Fibroblast of skin of left quadriceps (primary cell): Measurements from ENCODE around the gene UBE2Q2.
A peak's percentile ranks its signal among the peaks of the same experiment; 100 is the strongest.
"Not testable (repeated sequence)": the region's sequence is repeated elsewhere in the genome, so short reads cannot be mapped to it uniquely, and the experiment has no call there.

Experiments
- DNase-seq, 2 experiments: peaks; one replicate each; pipeline ENCODE4 v3.0.0-alpha.2; 2013; ENCODE audit warnings: low read depth in 2 of 2

The UBE2Q2 gene

DNA sequence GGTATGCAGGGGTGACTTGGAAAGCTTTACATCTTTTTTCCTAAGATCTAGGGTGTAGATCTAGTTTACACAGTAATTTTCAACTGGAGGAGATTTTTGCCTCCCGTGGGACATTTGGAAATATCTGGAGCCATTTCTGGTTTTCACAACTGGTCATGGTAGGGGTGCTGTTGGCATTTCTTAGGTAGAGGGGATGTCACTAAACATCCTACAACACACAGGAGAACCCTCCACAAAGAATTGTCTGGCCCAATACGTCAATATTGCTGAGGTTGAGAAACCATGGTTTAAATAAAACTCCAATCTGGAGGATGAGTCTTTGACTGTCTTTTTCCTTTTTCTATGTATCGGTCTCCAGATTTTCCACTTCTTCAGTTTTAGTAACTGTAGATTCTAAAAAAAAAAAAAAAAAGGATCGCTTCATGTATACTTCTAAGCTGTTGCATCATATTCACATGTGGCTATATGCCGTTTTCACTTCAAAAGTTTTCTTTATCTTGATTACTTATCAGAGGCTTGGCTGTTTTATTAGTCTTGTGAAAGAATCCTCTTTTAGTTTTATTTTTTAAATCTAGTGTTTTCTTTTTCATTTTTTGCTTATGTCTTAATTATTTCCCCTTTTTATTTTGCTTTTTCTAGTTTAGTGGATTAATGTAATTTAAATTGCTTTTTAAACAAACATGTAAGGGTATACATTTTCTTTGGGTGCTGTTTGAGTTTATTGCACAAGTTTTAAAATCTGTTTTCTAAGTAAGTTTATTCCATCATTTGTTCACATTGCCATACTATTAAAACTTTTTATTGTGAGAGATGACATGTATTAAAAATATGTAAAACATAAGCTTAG, 21.2 kb downstream of the UBE2Q2 start:
- no peak for DNase-seq

DNA sequence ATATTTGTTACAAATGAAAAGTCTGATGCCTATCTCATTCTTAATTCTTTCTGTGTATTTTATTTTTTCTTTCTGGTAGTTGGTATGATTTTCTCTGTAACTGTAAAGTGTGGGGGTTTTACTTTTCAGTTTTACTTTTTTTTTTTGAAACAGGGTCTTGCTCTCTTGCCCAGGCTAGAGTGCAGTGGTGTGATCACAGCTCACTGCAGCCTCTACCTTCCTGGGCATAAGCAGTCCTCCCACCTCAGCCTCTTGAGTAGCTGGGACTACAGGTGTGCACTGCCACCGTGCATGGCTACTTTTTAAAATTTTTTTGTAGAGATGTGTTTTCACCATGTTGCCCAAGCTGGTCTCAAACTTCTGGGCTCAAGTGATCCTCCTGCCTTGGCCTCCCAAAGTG, 22.8 kb downstream of the UBE2Q2 start:
- not testable (repeated sequence) for DNase-seq

DNA sequence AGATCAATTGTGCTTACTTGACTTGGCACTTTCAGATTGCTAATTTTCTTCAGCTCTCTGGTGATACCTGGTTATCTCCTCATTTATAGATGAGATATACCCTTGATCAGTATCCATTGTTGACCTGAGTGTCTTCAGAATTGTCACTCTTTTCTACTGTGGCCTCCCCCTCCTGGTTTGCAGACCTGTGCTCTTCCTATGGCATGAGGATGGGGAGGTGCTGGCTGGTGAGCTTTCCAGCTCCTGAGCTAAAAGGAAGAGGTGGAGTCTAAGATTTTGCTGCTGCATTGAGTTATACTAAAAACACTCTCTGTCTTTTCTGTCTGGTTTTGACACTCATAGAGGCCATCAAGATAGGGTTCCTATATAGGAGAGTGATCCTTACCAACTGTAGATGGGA, 23.7 kb downstream of the UBE2Q2 start:
- DNase-seq = no peak

DNA sequence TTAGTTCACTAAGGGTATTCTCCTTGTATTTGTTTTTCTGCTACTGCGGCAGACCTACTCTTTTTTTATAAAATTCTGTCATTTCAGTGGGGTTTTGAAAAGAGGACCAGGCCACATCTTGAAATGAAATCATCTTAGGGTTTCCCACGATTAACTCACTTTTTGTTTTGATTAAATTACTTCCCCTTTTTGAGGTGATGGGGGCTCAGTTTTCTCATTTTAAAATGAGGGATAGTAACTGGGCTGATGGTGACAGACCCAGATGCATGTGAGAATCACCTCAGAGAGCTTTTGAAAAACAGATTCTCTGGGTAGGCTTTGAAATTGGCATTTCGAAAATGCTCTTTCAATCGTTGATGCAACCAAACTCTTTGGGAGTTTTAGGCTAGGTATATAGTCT, 24.2 kb downstream of the UBE2Q2 start:
- DNase-seq = no peak

DNA sequence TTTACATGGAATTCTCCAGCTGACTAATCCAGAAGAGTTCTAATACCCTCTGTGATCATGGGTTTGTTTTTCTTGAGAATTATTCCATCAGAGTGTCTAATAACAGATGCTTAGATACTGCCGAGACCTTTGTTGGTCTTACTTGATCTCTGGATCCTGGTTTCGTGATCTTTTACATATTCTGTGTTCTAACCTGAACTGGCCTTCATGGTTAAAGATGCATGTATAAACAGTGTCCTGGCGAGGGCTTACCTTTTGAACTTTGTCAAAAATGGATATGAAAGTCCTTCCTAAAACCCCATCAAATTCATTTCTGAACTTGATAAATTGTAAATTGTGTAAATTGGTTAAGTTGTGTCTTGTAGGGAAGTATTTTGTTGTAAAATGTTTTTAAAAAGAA, 24.8 kb downstream of the UBE2Q2 start:
- no peak for DNase-seq

DNA sequence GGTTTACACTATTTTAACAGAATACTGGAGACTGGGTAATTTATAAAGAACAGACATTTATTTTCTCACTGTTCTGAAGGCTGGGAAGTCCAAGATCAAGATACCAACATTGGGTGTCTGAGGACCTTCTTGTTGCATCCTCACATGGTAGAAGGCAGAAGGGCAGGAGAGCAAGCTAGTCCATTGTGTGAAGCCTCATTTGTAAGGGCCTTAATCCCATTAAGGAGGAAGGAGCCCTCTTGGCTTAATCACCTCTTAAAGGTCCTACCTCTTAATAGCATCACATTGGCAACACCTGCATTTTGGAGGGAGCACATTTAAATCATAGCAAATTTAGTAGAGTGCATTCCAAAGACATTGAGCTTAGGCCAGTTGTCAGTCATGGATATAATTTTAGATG, 26.2 kb downstream of the UBE2Q2 start:
- no peak for DNase-seq

DNA sequence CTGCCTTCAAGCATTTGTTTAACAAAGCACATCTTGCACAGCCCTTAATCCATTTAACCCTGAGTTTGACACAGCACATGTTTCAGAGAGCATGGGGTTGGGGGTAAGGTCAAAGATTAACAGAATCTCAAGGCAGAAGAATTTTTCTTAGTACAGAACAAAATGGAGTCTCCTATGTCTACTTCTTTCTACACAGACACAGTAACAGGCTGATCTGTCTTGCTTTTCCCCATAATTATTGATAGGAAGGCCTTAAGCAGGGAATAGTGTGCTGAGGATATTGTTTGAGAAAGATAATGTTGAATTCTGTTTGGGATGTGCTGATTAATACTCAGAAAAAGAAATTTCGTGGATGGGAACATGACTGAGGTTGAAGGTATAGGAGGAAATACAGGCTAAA, 28.3 kb downstream of the UBE2Q2 start:
- DNase-seq = not testable (repeated sequence)

DNA sequence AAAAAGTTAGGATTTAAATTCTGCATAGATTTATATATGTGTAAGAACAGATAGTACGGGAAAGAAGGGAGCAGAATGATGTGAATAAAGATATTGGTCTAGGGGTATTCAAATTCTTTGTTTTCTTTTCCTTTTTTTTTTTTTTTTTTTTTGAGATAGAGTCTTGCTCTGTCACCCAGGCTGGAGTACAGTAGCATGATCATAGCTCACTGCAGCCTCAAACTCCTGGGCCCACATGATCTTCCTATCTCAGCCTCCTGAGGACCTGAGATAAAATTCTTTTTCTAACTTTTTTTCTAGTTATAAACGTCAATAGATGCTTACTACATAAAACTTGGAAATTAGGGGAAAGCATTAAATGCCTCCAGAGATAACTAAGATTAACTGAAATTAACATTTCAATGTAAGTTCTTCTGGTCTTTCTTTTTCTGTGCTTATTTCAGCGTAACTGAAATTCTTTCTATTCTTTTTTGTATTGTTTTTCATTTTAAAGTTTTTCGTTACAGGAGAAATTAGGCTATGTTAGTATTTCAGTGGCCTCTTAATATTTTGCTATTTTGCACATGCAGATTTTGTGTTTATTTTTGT, 29.2 kb downstream of the UBE2Q2 start:
- no peak for DNase-seq

DNA sequence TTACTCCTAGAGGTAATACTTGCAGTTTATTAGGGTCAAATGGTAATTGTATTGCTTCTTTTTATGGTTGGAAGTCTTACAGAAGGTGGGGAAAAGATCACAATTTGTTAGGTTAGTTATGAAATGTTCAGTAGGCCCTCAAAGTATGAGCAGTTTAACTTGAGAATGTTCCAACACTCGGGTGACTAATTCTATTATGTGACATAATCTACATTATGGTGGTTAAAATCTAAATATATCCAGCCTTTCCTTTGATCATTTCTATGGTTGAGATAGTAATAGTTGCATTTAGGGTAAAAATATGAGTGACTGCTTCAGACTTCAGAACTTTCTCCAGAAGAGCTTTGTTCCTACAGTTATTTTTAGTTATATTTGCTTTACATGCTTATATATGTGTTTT, 40.8 kb downstream of the UBE2Q2 start:
- peak in 1 of 2 experiments; percentile 17 for DNase-seq

DNA sequence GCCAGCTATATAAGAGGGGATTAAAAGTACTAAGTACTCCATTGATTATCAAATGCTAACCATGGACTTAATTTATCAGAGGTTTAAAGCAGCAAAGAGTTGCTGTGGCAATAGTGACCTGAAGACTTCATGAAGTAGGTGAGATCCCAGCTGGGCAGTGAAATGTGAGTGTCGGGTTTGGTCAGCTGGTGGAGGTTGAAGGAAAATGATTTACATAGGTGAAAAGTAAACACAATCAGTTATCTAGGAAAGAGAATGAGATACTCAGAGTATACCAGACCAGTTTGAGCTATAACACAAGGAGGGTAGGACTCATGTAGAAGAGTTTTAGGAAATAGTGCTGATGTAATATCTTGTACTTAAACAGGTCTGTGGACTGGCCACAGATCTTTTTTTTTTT, 43.9 kb downstream of the UBE2Q2 start:
- DNase-seq = no peak

DNA sequence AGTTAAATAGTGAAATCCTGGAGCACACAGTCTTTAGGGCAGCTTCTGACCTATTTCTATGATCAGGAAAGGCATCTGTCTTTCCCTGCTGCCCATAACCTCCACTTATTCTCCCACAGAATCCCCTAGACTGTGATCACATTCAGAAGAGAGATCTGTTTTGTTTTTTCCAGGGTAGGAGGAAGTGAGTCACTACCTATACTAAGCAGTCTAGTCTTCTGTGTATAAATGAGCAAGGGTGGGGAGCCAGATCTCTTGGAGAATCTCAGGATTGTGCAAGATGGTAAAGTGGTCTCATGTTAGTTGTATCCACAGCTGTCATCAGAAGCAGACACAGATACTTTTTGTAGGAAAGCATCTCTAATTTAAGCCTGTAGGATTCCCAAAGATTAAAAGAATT, 48.6 kb downstream of the UBE2Q2 start:
- peak; percentile 77 to 78 for DNase-seq

DNA sequence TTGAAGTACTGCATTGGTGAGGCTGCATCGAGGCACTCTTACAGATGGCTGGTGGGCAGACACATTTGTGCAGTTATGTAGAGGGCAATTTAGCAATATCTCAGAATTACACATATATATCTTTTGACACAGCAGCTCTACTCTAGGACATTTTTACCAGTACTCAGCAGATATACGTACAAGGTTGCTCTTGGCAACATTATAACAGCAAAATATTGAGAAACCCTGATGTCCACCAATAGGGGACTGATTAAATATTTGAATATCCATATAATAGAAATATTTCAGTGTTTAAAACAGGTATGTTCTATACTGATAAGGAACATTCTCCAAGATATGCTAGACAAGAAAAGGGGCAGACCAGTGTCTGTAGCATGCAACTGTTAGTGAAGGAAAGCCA, 52.5 kb downstream of the UBE2Q2 start:
- no peak for DNase-seq

DNA sequence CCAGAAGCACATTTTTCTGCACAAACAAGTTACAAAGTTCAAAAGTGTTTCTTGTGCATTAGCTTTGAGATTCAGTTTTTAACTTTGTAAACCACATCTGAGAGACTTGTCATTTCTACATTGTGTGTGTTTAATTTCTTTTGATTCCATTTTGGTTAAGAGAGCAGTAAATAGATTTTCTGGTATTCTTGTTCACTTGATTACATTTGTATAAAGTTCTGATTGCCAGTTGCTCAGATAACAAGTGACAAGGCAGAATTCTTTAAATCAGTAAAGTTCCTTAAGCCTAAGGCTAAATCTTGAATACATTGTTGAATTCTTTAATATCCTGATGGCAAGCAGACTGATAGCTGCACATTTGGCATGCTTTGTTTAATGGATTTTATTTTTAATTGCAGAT, 57.3 kb downstream of the UBE2Q2 start:
- DNase-seq = no peak

DNA sequence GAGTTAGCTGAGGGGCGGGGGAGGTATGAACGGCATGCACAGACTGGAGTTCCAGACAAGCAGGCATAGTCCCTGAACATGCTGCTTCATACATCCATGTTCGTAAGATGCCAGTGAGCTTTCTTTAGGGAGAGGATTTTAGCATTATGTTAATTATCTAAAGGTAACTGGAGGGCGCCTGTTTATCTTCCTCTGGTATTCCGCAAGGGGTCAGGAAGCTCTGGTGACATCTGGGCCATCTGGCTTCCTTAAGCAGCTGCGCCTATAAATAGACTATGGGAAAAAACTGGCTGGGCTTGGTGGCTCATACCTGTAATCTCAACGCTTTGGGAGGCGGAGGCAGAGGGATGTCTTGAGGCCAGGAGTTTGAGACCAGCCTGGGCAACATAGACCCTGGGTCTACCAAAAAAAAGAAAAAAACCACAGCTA, 58.9 kb downstream of the UBE2Q2 start:
- DNase-seq = no peak

DNA sequence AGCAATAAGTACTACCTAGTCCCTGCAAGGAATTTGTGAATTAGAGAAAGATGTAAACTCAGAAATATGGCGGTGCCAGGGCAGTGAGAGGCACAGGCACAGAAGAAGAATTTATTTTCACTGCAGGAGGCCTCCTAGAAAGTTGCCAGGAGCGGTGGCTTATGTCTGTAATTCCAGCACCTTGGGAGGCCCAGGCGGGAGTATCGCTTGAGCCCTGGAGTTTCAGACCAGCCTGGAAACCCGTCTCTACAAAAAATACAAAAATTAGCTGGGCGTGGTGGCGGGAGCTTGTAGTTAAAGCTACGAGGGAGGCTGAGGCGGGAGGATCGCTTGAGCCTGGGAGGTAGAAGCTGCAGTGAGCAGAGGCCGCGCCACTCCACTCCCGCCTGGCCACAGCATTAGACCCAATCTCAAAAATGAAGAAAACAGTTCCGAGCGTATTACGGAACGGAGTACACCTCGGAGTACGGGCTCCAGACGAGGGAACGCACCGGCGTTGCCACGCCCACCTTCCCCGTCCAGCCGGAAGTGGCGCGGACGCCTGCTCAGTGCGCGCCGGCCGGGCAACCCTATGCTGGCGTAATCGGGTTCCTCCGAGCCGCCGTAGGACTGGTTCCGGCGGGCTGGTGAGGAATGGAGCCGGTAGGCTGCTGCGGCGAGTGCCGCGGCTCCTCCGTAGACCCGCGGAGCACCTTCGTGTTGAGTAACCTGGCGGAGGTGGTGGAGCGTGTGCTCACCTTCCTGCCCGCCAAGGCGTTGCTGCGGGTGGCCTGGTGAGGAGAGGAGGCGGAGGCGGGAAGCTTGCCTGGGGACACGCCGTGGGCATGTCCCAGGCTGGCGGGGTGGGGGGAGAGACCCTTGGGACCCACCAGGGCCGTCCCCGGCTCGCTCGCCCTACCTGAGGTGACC, 60.3 kb downstream of the UBE2Q2 start, which contains the start of gene FBXO22:
TSS of gene FBXO22 (plus strand) at position 548 of the 909 bp plus-strand sequence. CDS start at position 634, 86 bp downstream.
- peak; percentile 73 to 77 for DNase-seq

DNA sequence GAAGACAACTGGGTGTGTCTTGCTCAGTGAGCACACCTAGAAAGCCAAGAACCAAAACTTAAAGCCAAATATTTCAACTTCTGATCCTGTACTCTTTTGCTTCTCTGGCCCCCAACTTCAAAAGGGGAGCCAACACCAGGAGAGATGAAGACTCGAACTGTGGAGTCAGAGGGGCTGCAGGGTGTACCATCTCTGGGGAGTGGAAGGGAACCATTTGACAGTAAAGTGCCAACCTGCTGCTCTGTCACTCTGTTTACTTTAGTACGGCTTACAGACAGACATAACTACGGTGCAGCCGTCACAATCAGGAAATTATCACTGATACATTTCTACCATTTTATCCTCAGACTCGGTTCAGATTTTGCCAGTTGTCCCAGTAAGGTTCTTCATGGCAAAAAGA, 62.0 kb downstream of the UBE2Q2 start:
- no peak for DNase-seq

DNA sequence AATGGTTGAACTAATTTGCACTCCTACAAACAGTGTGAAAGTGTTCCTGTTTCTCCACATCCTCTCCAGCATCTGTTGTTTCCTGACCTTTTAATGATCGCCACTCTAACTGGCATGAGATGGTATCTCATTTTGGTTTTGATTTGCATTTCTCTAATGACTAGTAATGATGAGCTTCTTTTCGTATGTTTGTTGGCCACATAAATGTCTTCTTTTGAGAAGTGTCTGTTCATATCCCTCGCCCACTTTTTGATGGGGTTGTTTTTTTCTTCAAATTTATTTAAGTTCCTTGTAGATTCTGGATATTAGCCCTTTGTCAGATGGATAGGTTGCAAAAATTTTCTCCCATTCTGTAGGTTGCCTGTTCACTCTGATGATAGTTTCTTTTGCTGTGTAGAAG, 67.1 kb downstream of the UBE2Q2 start:
- DNase-seq = not testable (repeated sequence)

DNA sequence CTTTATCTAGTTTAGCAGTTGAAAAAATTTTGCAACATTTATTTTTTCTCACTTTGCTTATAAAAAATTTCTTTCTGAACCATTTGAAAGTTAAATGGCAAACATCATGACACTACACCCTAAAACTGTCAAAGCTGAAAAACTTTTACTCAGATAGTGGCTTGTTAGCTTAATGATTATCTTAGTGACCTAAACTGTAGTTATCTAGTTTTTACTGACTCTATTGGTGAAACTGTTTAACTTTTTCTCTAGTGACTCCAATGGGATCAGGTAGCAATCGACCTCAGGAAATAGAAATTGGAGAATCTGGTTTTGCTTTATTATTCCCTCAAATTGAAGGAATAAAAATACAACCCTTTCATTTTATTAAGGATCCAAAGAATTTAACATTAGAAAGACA, 73.7 kb downstream of the UBE2Q2 start:
- DNase-seq = no peak

DNA sequence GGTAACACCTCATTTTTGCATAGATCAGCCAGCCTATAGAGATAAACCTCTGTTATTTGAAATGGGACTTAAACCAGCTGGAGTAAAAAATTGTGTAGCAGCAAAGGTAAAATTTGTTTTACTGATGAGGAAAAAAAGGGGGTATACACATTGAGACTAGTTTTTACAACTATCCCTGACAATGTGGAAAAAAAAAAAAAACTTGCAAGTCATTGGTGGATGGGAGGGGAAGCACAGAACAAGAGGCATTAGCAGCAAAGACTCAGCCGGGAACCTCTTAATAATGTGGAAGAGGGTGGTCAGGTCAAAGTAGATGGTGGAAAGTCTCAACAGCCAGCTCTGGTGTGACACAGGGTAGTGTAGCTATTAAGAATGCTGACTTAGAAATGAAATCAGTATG, 74.9 kb downstream of the UBE2Q2 start:
- no peak for DNase-seq

DNA sequence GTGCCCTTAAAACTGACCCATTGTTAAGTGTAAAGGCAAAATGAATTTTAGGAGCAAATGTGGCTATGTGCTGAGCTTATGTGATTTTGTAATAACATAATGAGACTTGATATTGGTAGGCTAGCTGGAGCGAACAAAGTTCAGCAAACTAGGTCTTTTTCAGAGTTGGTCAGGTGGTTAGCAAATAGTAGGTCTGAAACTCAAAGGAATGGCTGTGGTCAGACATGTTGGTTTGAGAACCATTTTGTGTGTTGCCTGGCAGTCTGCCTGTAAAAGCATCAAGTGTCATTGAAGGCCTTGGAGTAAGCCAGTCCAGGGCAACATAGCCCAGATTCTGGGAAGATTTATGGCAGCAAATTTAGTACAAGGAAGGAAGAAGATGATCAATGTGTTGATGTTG, 76.8 kb downstream of the UBE2Q2 start:
- no peak for DNase-seq

DNA sequence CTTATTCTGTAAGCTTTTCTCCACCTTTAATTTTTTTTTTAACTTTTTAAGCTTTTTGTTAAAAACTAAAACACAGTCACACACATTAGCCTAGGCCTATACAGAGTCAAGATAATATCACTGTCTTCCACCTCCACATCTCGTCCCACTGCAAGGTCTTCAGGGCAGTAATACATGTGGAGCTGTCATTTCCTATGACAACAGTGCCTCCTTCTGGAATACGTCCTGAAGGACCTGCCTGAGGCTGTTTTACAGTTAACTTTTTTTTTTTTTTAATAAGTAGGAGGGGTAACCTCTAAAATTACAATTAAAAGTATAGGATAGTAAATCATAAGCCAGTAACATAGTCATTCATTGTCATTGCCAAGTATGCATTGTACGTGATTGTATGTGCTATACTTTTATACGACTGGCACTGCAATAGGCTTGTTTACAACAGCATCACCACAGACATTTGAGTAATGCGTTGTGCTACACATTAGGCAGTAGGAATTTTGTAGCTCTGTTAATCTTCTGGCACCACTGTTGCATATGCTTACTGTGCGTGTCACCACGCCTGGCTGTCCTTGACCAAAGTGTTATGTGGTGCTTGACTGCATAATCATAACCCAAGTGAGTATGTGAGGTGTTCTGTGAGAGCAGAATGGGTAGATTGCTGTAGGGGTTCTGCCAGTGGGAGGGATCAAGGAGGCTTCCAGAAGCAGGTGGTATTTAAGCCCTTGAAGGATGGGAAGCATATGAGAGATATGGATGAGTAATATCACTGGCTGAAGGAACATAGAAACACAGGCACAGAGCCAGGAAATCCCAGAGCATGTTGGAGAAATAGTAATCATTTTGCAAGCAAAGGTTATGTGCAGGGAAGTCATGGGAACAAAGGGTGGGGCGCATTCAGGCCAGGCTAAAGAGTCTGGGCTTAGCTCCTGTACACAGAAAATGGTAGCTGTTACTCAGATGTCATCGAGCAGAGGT, 78.8 kb downstream of the UBE2Q2 start:
- DNase-seq = peak; percentile 57 to 59
